ENCODE results near the gene EIF3M. TPM values are rescaled to one million over a fixed set of nuclear protein-coding genes. Genes with fewer than 3 reads are reported as not detected.
"Not testable (repeated sequence)": the region's sequence is repeated elsewhere in the genome, so short reads cannot be mapped to it uniquely, and the experiment has no call there.

The EIF3M gene
- total and polyA plus RNA-seq, 2 experiments from 2014 or later, result 289 to 543 TPM

DNA sequence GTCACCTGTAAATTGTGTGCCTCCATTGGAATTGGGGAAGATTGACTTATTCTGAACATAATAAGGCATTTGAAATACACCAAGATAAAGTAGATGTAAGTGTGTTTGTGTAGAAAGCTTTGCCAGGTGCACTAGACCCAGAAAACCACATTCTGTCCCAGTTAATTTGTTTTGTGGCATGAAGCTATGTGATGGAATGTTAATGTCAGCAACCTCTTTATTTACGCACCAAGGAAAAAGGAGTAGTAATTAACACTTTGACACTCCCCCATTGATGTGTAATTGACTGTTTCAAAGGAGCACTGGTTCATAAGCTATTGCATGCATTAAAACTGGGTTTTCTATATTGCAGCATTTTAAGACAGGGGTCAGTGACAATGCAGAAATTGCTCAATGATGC lies 14.3 kb downstream of the EIF3M start:
- H4K20me1 ChIP-seq (ENCODE audit: insufficient read depth), result no peaks in the 10 kb centered on the region
- H3K79me2 ChIP-seq (ENCODE audit: insufficient read depth), result peaks cover 51% of the 10 kb centered on the region
- H3K4me1 ChIP-seq (ENCODE audit: insufficient read depth), result no peaks in the 10 kb centered on the region
- H3K27ac ChIP-seq, result no peak overlapping the region
- H3K27me3 ChIP-seq (replicated peaks; ENCODE audit: insufficient read depth), result no peaks in the 10 kb centered on the region
- no peak overlapping the region for H3K4me2 ChIP-seq (ENCODE audit: unreplicated experiment)
- no peak overlapping the region for H3K4me3 ChIP-seq
- H3K36me3 ChIP-seq (ENCODE audit: low read depth), result peaks cover 88% of the 10 kb centered on the region
- in situ Hi-C loops (cut with MboI), result no loop called here
- WGBS, 2 experiments (ENCODE audit: low coverage in 1 of 2, low lambda C conversion rate in 2 of 2, missing lambda C conversion rate in 2 of 2), result 93 to 100% methylated on average over 1 of the region's 1 CpG
- no peaks in the 10 kb centered on the region for H3K9me2 ChIP-seq (ENCODE audit: insufficient read depth)
- no peak overlapping the region for H2AFZ ChIP-seq
- H3F3A ChIP-seq (ENCODE audit: insufficient read depth), result 0 out of 2 replicates have a peak, but pooled peaks cover 3% of the 10 kb centered on the region
- H3K9me3 ChIP-seq (ENCODE audit: low read depth), result no peaks in the 10 kb centered on the region
- no peak overlapping the region for H3K9ac ChIP-seq
- TF ChIP-seq EZH2 (IDR thresholded peaks at IDR 0.05; ENCODE audit: insufficient read depth, poor library complexity, severe bottlenecking) (no peak), EZH2phosphoT487 (IDR thresholded peaks at IDR 0.05; ENCODE audit: insufficient read depth, low read depth) (no peak)
- DNase-seq, result no peak

DNA sequence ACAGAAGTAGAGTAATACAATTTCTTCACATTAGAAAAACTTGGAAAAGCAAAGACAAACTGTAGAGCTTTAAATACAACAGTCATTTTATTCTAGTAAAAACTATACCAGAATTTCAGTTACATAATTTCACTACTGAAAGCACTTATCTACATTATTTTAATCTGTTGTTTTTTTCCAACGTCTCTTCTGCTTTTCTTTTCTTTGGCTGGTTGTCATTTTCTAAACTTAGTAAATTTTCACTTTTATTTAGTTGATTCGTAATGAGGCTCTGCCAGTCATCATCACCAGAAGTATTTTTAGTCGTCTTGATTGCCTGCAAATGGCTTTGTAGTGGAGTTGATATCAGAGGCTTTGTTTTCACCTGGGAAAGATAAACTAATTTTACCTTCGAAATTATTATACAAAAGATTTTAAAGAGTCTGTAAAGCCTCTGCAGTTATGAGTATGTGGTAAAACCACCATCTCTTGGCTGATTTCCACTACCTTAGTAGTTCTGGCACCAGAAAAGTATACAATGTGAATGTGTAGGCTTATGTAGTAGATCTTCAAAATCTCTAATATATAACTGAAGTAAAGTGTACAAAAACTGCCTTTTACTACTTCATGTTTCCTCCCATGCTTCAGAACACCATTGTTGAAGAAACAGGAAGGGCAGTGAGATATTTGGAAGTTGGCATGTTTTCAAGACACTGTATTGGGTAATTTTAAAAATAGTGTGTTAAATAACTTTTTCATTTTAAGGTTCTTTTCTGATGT lies 19.2 kb downstream of the EIF3M start:
- Histone ChIP-seq H3K4me3 (no peak overlapping the region), H3K4me1 (ENCODE audit: insufficient read depth) (no peaks in the 10 kb centered on the region), H3F3A (ENCODE audit: insufficient read depth) (0 out of 2 replicates have a peak, but pooled peaks cover 8% of the 10 kb centered on the region), H3K36me3 (ENCODE audit: low read depth) (peaks cover 76% of the 10 kb centered on the region), H3K9me2 (ENCODE audit: insufficient read depth) (no peaks in the 10 kb centered on the region), H4K20me1 (ENCODE audit: insufficient read depth) (no peaks in the 10 kb centered on the region), H2AFZ (no peak overlapping the region), H3K27me3 (replicated peaks; ENCODE audit: insufficient read depth) (no peaks in the 10 kb centered on the region), H3K4me2 (ENCODE audit: unreplicated experiment) (no peak overlapping the region), H3K27ac (no peak overlapping the region), H3K9ac (no peak overlapping the region), H3K9me3 (ENCODE audit: low read depth) (no peaks in the 10 kb centered on the region), H3K79me2 (ENCODE audit: insufficient read depth) (peaks cover 15% of the 10 kb centered on the region)
- in situ Hi-C loops (cut with MboI), result no loop called here
- WGBS, 2 experiments (ENCODE audit: low coverage in 1 of 2, low lambda C conversion rate in 2 of 2, missing lambda C conversion rate in 2 of 2), result 72 to 76% methylated on average over 4 of the region's 4 CpGs
- TF ChIP-seq EZH2phosphoT487 (IDR thresholded peaks at IDR 0.05; ENCODE audit: insufficient read depth, low read depth), result no peak
- TF ChIP-seq EZH2 (IDR thresholded peaks at IDR 0.05; ENCODE audit: insufficient read depth, poor library complexity, severe bottlenecking), result no peak
- DNase-seq, result peak; percentile 45

DNA sequence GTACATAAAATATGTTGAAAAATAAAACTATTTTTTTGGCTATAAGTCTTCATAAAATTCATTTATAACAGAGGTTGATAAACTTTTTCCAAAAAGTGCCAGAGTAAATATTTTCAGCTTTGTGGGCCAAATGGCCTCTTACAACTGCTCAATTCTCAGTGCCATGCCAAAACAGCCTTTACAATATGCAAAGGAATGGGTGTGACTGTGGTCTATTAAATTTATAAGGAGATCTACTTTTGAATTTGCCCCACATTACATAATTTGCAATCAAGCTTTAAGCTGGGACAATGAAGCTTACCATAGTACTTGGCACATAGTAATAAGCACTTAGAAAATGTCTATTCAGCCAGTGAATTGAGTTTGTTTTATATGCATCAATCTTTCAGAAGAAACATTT lies 22.6 kb downstream of the EIF3M start:
- no peaks in the 10 kb centered on the region for H3K79me2 ChIP-seq (ENCODE audit: insufficient read depth)
- H3K4me3 ChIP-seq, result no peak overlapping the region
- peaks cover 45% of the 10 kb centered on the region for H3K36me3 ChIP-seq (ENCODE audit: low read depth)
- no peaks in the 10 kb centered on the region for H3K9me2 ChIP-seq (ENCODE audit: insufficient read depth)
- H2AFZ ChIP-seq, result no peak overlapping the region
- no peak overlapping the region for H3K4me2 ChIP-seq (ENCODE audit: unreplicated experiment)
- DNase-seq, result no peak
- no peak for TF ChIP-seq EZH2phosphoT487 (IDR thresholded peaks at IDR 0.05; ENCODE audit: insufficient read depth, low read depth)
- TF ChIP-seq EZH2 (IDR thresholded peaks at IDR 0.05; ENCODE audit: insufficient read depth, poor library complexity, severe bottlenecking), result no peak
- no peaks in the 10 kb centered on the region for H3K27me3 ChIP-seq (replicated peaks; ENCODE audit: insufficient read depth)
- in situ Hi-C loops (cut with MboI), result no loop called here
- no peak overlapping the region for H3K9ac ChIP-seq
- H3F3A ChIP-seq (ENCODE audit: insufficient read depth), result 0 out of 2 replicates have a peak, but pooled peaks cover 5% of the 10 kb centered on the region
- H3K27ac ChIP-seq, result no peak overlapping the region
- H3K9me3 ChIP-seq (ENCODE audit: low read depth), result no peaks in the 10 kb centered on the region
- no peaks in the 10 kb centered on the region for H3K4me1 ChIP-seq (ENCODE audit: insufficient read depth)
- no peaks in the 10 kb centered on the region for H4K20me1 ChIP-seq (ENCODE audit: insufficient read depth)

DNA sequence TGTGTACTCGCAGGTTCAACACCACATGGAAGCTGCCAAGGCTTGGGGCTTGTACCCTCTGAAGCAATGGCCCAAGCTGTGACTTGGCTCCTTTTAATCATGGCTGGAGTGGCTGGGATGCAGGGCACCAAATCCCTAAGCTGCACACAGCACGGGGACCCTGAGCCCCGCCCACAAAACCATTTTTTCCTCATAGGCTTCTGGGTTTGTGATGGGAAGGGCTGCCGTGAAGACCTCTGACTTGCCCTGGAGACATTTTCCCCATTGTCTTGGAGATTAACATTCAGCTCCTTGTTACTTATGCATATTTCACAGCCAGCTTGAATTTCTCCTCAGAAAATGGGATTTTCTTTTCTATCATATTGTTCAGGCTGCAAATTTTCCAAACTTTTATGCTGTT lies 25.2 kb downstream of the EIF3M start:
- H3K9me3 ChIP-seq (ENCODE audit: low read depth); H3K79me2 ChIP-seq (ENCODE audit: insufficient read depth); H3K4me1 ChIP-seq (ENCODE audit: insufficient read depth); H4K20me1 ChIP-seq (ENCODE audit: insufficient read depth); H2AFZ ChIP-seq; DNase-seq; H3K9me2 ChIP-seq (ENCODE audit: insufficient read depth); H3F3A ChIP-seq (ENCODE audit: insufficient read depth); H3K4me2 ChIP-seq (ENCODE audit: unreplicated experiment); H3K27me3 ChIP-seq (replicated peaks; ENCODE audit: insufficient read depth); H3K4me3 ChIP-seq; H3K27ac ChIP-seq; in situ Hi-C loops (cut with MboI); H3K9ac ChIP-seq: not testable (repeated sequence)
- peaks cover 24% of the 10 kb centered on the region for H3K36me3 ChIP-seq (ENCODE audit: low read depth)
- 96 to 100% methylated on average over 4 of the region's 4 CpGs for WGBS, 2 experiments (ENCODE audit: low coverage in 1 of 2, low lambda C conversion rate in 2 of 2, missing lambda C conversion rate in 2 of 2)
